A549 (cell line): Measurements from ENCODE around the gene THY1. TPM values are rescaled to one million over a fixed set of nuclear protein-coding genes. Genes with fewer than 3 reads are reported as not detected.

ENCODE experiments used
- ATAC-seq, 2 experiments: fragments of 200-7000 bp in 1 of 2; fragments of >200 bp in 1 of 2; cut with Nextera tagmentation in 1 of 2; cut with Tn5 transposase in 1 of 2; 3 replicates each; pipeline versions ENCODE4 v1.8.0 to v1.9.1; 2018 to 2020; ENCODE audit warnings: mild to moderate bottlenecking in 1 of 2, moderate library complexity in 1 of 2
- CTCF ChIA-PET: fragments of 300-600 bp; sonication (Branson Sonifier 250); formaldehyde crosslinking; extraction: SDS; loops from one replicate; lab custom pipeline; 2021; ENCODE audit warnings: antibody characterized with exemption, inconsistent platforms; lab: Yijun Ruan, JAX
- POLR2A ChIA-PET: fragments of 350-600 bp; formaldehyde crosslinking; extraction: SDS; loops from one replicate; lab custom pipeline; 2021; ENCODE audit warnings: antibody characterized with exemption, inconsistent platforms; lab: Yijun Ruan, JAX
- DNase-seq, 2 experiments: peaks; one replicate each; pipeline versions ENCODE4 v3.0.0 to v3.0.0-alpha.2; 2011 to 2016; ENCODE audit warnings: low read depth in 1 of 2, low spot score in 1 of 2
- FAIRE-seq: peaks from 2 replicates; lab custom pipeline; 2011; peaks lifted over from hg19 to GRCh38; lab: Jason Lieb, UNC
- H3K27ac ChIP-seq, 2 experiments: fragments of >200 bp; sonication (Bioruptor Twin); formaldehyde crosslinking; 3 replicates each; pipeline ENCODE4 v1.5.1; 2016 to 2017
- H3K4me1 ChIP-seq: fragments of >200 bp; sonication (Bioruptor Twin); formaldehyde crosslinking; 3 replicates; pipeline ENCODE4 v1.6.1; 2016
- H3K4me2 ChIP-seq: fragments of >200 bp; sonication (Bioruptor Twin); formaldehyde crosslinking; 3 replicates; pipeline ENCODE4 v1.6.1; 2016
- H3K4me3 ChIP-seq: fragments of >200 bp; sonication (Bioruptor Twin); formaldehyde crosslinking; 3 replicates; pipeline ENCODE4 v1.5.1; 2016
- H3K9me3 ChIP-seq: fragments of >200 bp; sonication (Bioruptor Twin); formaldehyde crosslinking; 3 replicates; pipeline ENCODE4 v1.6.1; 2016
- CHD2 ChIP-seq: fragments of 150-350 bp; IDR thresholded peaks from 2 replicates; pipeline ENCODE4 v1.6.1; 2014; ENCODE audit warnings: low read length; ENCODE audit not compliant: partially characterized antibody
- CHD4 ChIP-seq: fragments of 200-600 bp; sonication (generic); IDR thresholded peaks from 2 replicates; pipeline ENCODE4 v1.6.1; 2016; ENCODE audit warnings: antibody characterized with exemption, mild to moderate bottlenecking, borderline replicate concordance
- ESRRA ChIP-seq: fragments of 150-350 bp; IDR thresholded peaks from 2 replicates; pipeline ENCODE4 v1.6.1; 2014; ENCODE audit warnings: mild to moderate bottlenecking, low read length, borderline replicate concordance
- FOSL2 ChIP-seq, 2 experiments: fragments of 450-650 bp in 1 of 2; fragments of >200 bp in 1 of 2; sonication (Bioruptor Twin) in 1 of 2; formaldehyde crosslinking; IDR thresholded peaks; 2 replicates each; pipeline versions ENCODE4 v1.5.0 to v1.6.1; 2016 to 2020; ENCODE audit warnings: mild to moderate bottlenecking in 1 of 2, moderate library complexity in 1 of 2
- FOXS1 ChIP-seq: fragments of 250-450 bp; sonication (Bioruptor Pico); IDR thresholded peaks from 2 replicates; pipeline ENCODE4 v1.5.0; 2020; ENCODE audit warnings: mild to moderate bottlenecking, moderate library complexity
- HDAC2 ChIP-seq: fragments of 200-600 bp; sonication (generic); IDR thresholded peaks from 2 replicates; pipeline ENCODE4 v1.6.1; 2016
- HOXA7 ChIP-seq: fragments of 250-450 bp; sonication (Bioruptor Pico); IDR thresholded peaks from 2 replicates; pipeline ENCODE4 v1.5.0; 2020; ENCODE audit warnings: mild to moderate bottlenecking, moderate library complexity
- KDM5A ChIP-seq: fragments of 200-600 bp; sonication (generic); IDR thresholded peaks from 2 replicates; pipeline ENCODE4 v1.6.1; 2016; ENCODE audit warnings: antibody characterized with exemption, mild to moderate bottlenecking
- NFE2L2 ChIP-seq: fragments of 150-350 bp; conservative IDR thresholded peaks from 2 replicates; pipeline ENCODE4 v1.6.1; 2014; ENCODE audit warnings: low read length
- NR3C1 ChIP-seq: fragments of >200 bp; sonication (Bioruptor Twin); formaldehyde crosslinking; IDR thresholded peaks from 3 replicates; pipeline ENCODE4 v1.6.1; 2017
- PBX3 ChIP-seq: IDR thresholded peaks from 2 replicates; pipeline ENCODE4 v1.6.1; 2012
- POLR2A ChIP-seq: IDR thresholded peaks from 2 replicates; pipeline ENCODE4 v1.6.1; 2012; ENCODE audit warnings: mild to moderate bottlenecking, low read length
- SMC3 ChIP-seq: fragments of >200 bp; sonication (Bioruptor Twin); formaldehyde crosslinking; IDR thresholded peaks from 3 replicates; pipeline ENCODE4 v1.6.1; 2018; ENCODE audit warnings: inconsistent platforms
- SREBF2 ChIP-seq: fragments of 450-650 bp; IDR thresholded peaks from 2 replicates; pipeline ENCODE4 v1.6.1; 2014; ENCODE audit warnings: mild to moderate bottlenecking, moderate library complexity
- TFCP2L1 ChIP-seq: fragments of 250-450 bp; sonication (Bioruptor Pico); IDR thresholded peaks from 2 replicates; pipeline ENCODE4 v1.5.0; 2021; ENCODE audit warnings: mild to moderate bottlenecking
- TP53 ChIP-seq: fragments of 250-450 bp; sonication (Bioruptor Pico); IDR thresholded peaks from 2 replicates; pipeline ENCODE4 v1.5.0; 2021; ENCODE audit warnings: mild to moderate bottlenecking, moderate library complexity
- ZNF302 ChIP-seq: fragments of 250-450 bp; sonication (Bioruptor Pico); IDR thresholded peaks from 2 replicates; pipeline ENCODE4 v1.9.0; 2021; ENCODE audit warnings: inconsistent platforms, mild to moderate bottlenecking, moderate library complexity
- ZSCAN20 ChIP-seq: fragments of 250-450 bp; sonication (Bioruptor Pico); IDR thresholded peaks from 2 replicates; pipeline ENCODE4 v1.8.0; 2022; ENCODE audit warnings: mild to moderate bottlenecking, moderate library complexity
- WGBS: methylation state at CpG from one replicate; pipeline ENCODE4 v1.1.6; 2017; ENCODE audit errors: missing lambda C conversion rate; 5-methylcytosine and 5-hydroxymethylcytosine counted together
- polyA plus RNA-seq, 4 experiments: library from polyadenylated mRNA; depleted of rRNA in 3 of 4; stranded (reverse); fragments of >200 nt; fragmentation: RNase III in 1 of 4; extraction: RNeasy Plus Mini Kit Qiagen cat#74134 plus additional on column Dnase treatment in 1 of 4; gene quantifications; 2 replicates in 3 of 4; 3 replicates in 1 of 4; pipeline ENCODE4 v1.2.3, GENCODE V29; 2011 to 2017
- TF ChIP-seq, protein P1 (sequence below): fragments of >200 bp; sonication (Bioruptor Twin); formaldehyde crosslinking; IDR thresholded peaks from 3 replicates; pipeline ENCODE4 v1.6.1; 2016
- TF ChIP-seq, protein P2 (sequence below): IDR thresholded peaks from 2 replicates; pipeline ENCODE4 v1.6.1; 2012

The THY1 gene
- polyA plus RNA-seq, 2 of the 4 experiments (the other 2 are of a cell fraction) = 7.1 to 19.9 TPM

DNA sequence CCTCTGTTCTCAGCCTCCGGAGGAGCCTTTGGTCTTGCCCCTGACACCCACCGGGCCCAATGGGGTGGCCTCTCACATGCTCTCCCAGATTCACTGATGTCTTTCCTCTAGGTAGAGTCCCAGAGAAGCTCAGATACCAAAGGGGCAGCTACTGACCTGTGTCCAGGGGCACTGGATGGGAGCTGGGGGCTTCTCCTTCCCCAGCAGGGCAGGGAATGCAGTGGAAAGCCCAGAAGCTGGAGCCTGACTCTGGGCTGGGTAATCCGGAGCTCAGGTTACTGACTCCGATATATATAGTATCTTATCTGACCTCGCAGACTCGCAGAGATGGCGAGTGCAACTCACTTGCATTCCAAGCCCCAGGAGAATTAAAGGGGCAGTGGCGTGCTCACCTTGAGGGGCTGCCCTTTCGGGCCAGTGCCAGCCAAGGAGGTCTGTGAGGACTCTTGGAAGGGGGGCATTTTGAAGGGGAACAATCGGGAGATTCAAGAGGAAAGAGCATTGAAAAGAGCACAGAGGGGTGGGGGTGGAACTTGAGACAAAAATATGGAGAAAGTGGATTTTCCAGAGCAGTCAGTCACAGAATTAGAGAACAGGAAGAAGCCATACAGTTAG lies 44.0 kb downstream of the THY1 start (continued):
- TF ChIP-seq PBX3 = no peak

DNA sequence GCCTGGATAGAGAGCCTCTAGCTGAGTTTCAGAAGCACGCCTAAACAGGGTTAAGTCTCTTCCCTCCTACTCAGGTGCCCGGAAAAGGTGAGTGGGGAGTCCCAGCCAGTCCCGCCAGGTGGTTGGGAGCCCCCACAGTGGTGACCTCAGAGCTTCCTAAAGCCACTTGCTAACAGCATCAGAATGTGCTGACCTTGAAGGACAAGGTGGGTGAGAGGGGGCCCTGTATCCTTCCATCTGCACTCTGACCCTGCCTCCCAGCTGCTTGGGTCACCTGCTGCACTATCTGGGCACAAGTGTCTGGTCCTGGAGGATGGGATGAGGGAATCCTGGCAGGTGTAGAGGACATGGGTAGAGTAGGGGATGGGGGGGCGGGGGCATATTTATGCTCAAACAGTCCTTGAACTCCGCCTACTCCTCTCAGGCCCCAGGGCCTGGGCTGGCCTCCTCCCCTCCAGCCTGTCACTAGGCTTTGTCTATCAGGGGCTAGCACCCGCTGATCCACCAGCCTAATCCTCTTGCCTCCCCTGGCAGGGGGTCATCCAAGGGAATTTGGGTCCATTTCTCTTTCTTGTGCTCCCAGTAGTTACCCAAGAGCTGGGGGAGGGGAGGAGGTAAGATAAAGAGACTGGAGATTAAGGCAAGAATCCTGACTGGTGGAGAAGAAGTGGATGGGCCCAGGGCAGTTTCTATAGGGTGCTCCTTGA lies 44.9 kb downstream of the THY1 start:
- Histone ChIP-seq H3K4me2 (no peak overlapping the region), H3K9me3 (no peaks in the 10 kb centered on the region), H3K4me3 (no peak overlapping the region), H3K27ac (no peak overlapping the region), H3K4me1 (peaks cover 10% of the 10 kb centered on the region; the same call in 1 of the 3 replicates)
- no peak for TF ChIP-seq CHD4
- no peak for TF ChIP-seq TFCP2L1 (CRISPR knock-in tag)
- WGBS = 66% methylated on average over 5 of the region's 6 CpGs
- ATAC-seq = no peak
- no peak for DNase-seq
- no peak for FAIRE-seq
- ChIA-PET POLR2A (no interaction called here), CTCF (interaction anchor here (1.1 to 20.0 kb wide), 7 partner anchors 13 to 97 kb away, joined by 3 to 341 read pairs (median 12); partner anchors contain the start of genes C1QTNF5, MFRP and RNF26)

GRCh38 chr11:119377112-119377901 lies 45.7 kb downstream of the THY1 start:
- no peak for FAIRE-seq
- H3K27ac ChIP-seq = no peak overlapping the region
- DNase-seq = no peak
- no peak for TF ChIP-seq SREBF2
- no peak for TF ChIP-seq HDAC2
- TF ChIP-seq HOXA7 (CRISPR knock-in tag) = no peak
- no peak for TF ChIP-seq POLR2A
- no peak for TF ChIP-seq ESRRA
- TF ChIP-seq, protein P1, sequence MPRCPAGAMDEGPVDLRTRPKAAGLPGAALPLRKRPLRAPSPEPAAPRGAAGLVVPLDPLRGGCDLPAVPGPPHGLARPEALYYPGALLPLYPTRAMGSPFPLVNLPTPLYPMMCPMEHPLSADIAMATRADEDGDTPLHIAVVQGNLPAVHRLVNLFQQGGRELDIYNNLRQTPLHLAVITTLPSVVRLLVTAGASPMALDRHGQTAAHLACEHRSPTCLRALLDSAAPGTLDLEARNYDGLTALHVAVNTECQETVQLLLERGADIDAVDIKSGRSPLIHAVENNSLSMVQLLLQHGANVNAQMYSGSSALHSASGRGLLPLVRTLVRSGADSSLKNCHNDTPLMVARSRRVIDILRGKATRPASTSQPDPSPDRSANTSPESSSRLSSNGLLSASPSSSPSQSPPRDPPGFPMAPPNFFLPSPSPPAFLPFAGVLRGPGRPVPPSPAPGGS = no peak
- no peak for TF ChIP-seq NFE2L2
- no peak for TF ChIP-seq KDM5A
- TF ChIP-seq, protein P2, sequence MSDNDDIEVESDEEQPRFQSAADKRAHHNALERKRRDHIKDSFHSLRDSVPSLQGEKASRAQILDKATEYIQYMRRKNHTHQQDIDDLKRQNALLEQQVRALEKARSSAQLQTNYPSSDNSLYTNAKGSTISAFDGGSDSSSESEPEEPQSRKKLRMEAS = no peak
- no peak for TF ChIP-seq FOXS1
- TF ChIP-seq TP53 (CRISPR knock-in tag) = no peak
- TF ChIP-seq ZSCAN20 (CRISPR knock-in tag) = no peak
- TF ChIP-seq SMC3 = no peak
- TF ChIP-seq FOSL2 (IDR thresholded peaks at IDR 0.05) = no peak
- TF ChIP-seq FOSL2 (CRISPR knock-in tag; IDR thresholded peaks at IDR 0.05) = no peak
- no peak for TF ChIP-seq CHD2
- TF ChIP-seq ZNF302 (CRISPR knock-in tag) = no peak
- TF ChIP-seq NR3C1 = no peak
- TF ChIP-seq PBX3 = no peak
- 69% methylated on average over 4 of the region's 12 CpGs for WGBS
- no peaks in the 10 kb centered on the region for H3K9me3 ChIP-seq
- H3K4me1 ChIP-seq = peaks cover 10% of the 10 kb centered on the region; the same call in 1 of the 3 replicates
- ChIA-PET POLR2A (interaction anchor here (1.7 kb wide), 1 partner anchor 16 kb away, joined by 5 read pairs; no protein-coding TSS in a partner anchor), CTCF (interaction anchor here (0.5 to 20.0 kb wide), 7 partner anchors 9 to 168 kb away, joined by 3 to 341 read pairs (median 12); partner anchors contain the start of genes C1QTNF5 and RNF26)
- no peak overlapping the region for H3K4me3 ChIP-seq
- no peak for ATAC-seq
- H3K4me2 ChIP-seq = no peak overlapping the region
